ENCODE measurements around the gene CCDC40.
A peak's percentile ranks its signal among the peaks of the same experiment; 100 is the strongest.
"Not testable (repeated sequence)": the region's sequence is repeated elsewhere in the genome, so short reads cannot be mapped to it uniquely, and the experiment has no call there.

CCDC40 gene

GRCh38 chr17:80035937-80036714 lies at the start of gene CCDC40:
Gene CCDC40, plus strand, starts transcription at chr17:80036642. Its CDS starts 21 bp downstream, at chr17:80036663.
- peak; percentile 22 for DNase-seq

GRCh38 chr17:79987187-79987934 lies 49.1 kb upstream of the CCDC40 start:
- no peak for DNase-seq

GRCh38 chr17:79987935-79988184 lies 48.6 kb upstream of the CCDC40 start:
- no peak for DNase-seq

- DNase-seq, result no peak
These were observed 48.1 kb upstream of the CCDC40 start for GRCh38 chr17:79988185-79988971.

- DNase-seq, result no peak
These were observed 47.2 kb upstream of the CCDC40 start for GRCh38 chr17:79989106-79989835.

GRCh38 chr17:79990051-79990592 lies 46.3 kb upstream of the CCDC40 start:
- no peak for DNase-seq

GRCh38 chr17:79990704-79991103 lies 45.7 kb upstream of the CCDC40 start:
- DNase-seq, result no peak

- DNase-seq, result no peak
These were observed 45.1 kb upstream of the CCDC40 start for GRCh38 chr17:79991140-79991923.

GRCh38 chr17:79991924-79992648 lies 44.4 kb upstream of the CCDC40 start:
- DNase-seq, result no peak

GRCh38 chr17:79992649-79993389 lies 43.6 kb upstream of the CCDC40 start:
- no peak for DNase-seq

GRCh38 chr17:79993390-79994227 lies 42.8 kb upstream of the CCDC40 start:
- DNase-seq, result peak; percentile 89

- DNase-seq, result not testable (repeated sequence)
These were observed 42.2 kb upstream of the CCDC40 start for GRCh38 chr17:79994228-79994569.

- no peak for DNase-seq
These were observed 41.8 kb upstream of the CCDC40 start for GRCh38 chr17:79994602-79995001.

GRCh38 chr17:79995696-79996095 lies 40.7 kb upstream of the CCDC40 start:
- no peak for DNase-seq

- DNase-seq, result peak; percentile 55
These were observed 40.2 kb upstream of the CCDC40 start for GRCh38 chr17:79996291-79996690.

- peak; percentile 99 for DNase-seq
These were observed 39.3 kb upstream of the CCDC40 start for GRCh38 chr17:79997011-79997660.

GRCh38 chr17:80000136-80000535 lies 36.3 kb upstream of the CCDC40 start:
- DNase-seq, result no peak

- no peak for DNase-seq
These were observed 35.3 kb upstream of the CCDC40 start for GRCh38 chr17:80000981-80001775.

Data from GF-D8 (cell line).